Forelimb muscle (tissue), 1 donor: ENCODE data around the gene AP2B1. TPM values are rescaled to one million over a fixed set of nuclear protein-coding genes. Genes with fewer than 3 reads are reported as not detected.

ENCODE experiments used
- DNase-seq: peaks from one replicate; pipeline ENCODE4 v3.0.0-alpha.2; 2013; ENCODE audit warnings: low read depth
- polyA plus RNA-seq: library from polyadenylated mRNA; unstranded; fragments of 120-200 nt; gene quantifications from one replicate; pipeline ENCODE4 v1.2.1, GENCODE V29; 2013; ENCODE audit not compliant: insufficient read length

Gene AP2B1
- polyA plus RNA-seq, 1 donor = 75.0 TPM

- DNase-seq = no peak
Measured at GRCh38 chr17:35627417-35627816, 40.3 kb downstream of the AP2B1 start.

GRCh38 chr17:35630530-35631148 is 43.5 kb downstream of the AP2B1 start:
- DNase-seq = no peak

- no peak for DNase-seq
Measured at GRCh38 chr17:35641032-35641431, 53.9 kb downstream of the AP2B1 start.

- no peak for DNase-seq
Measured at GRCh38 chr17:35645923-35646322, 58.8 kb downstream of the AP2B1 start.

- no peak for DNase-seq
Measured at GRCh38 chr17:35651467-35651866, 64.3 kb downstream of the AP2B1 start.

- no peak for DNase-seq
Measured at GRCh38 chr17:35653619-35654361, 66.7 kb downstream of the AP2B1 start.

GRCh38 chr17:35655303-35655702 is 68.2 kb downstream of the AP2B1 start:
- DNase-seq = no peak

GRCh38 chr17:35660902-35661301 is 73.8 kb downstream of the AP2B1 start:
- no peak for DNase-seq

- DNase-seq = no peak
Measured at GRCh38 chr17:35664685-35665084, 77.6 kb downstream of the AP2B1 start.

- DNase-seq = no peak
Measured at GRCh38 chr17:35665662-35666061, 78.5 kb downstream of the AP2B1 start.

GRCh38 chr17:35666070-35666469 is 78.9 kb downstream of the AP2B1 start:
- DNase-seq = no peak

- no peak for DNase-seq
Measured at GRCh38 chr17:35666967-35667532, 79.9 kb downstream of the AP2B1 start.

GRCh38 chr17:35668802-35669201 is 81.7 kb downstream of the AP2B1 start:
- no peak for DNase-seq

GRCh38 chr17:35674552-35674951 is 87.4 kb downstream of the AP2B1 start:
- no peak for DNase-seq

GRCh38 chr17:35676441-35676840 is 89.3 kb downstream of the AP2B1 start:
- DNase-seq = no peak

- DNase-seq = no peak
Measured at GRCh38 chr17:35679007-35679682, 92.0 kb downstream of the AP2B1 start.

- DNase-seq = no peak
Measured at GRCh38 chr17:35683591-35683990, 96.5 kb downstream of the AP2B1 start.

- no peak for DNase-seq
Measured at GRCh38 chr17:35684055-35684802, 97.1 kb downstream of the AP2B1 start.

- DNase-seq = no peak
Measured at GRCh38 chr17:35692512-35693210, 105.5 kb downstream of the AP2B1 start.

- no peak for DNase-seq
Measured at GRCh38 chr17:35693662-35694061, 106.5 kb downstream of the AP2B1 start.

GRCh38 chr17:35694906-35695305 is 107.8 kb downstream of the AP2B1 start:
- DNase-seq = no peak
